ENCODE measurements around the gene PARD6G. TPM values are rescaled to one million over a fixed set of nuclear protein-coding genes. Genes with fewer than 3 reads are reported as not detected.

Gene PARD6G
- total and polyA plus RNA-seq, 2 of the 13 experiments (the other 11 are each of a cell fraction or from before 2014, with no cell fraction given): 3.6 to 7.4 TPM

- TF ChIP-seq ARNT2 (CRISPR knock-in tag; IDR thresholded peaks at IDR 0.05; ENCODE audit: low read depth) (no peak), MTA1 (CRISPR knock-in tag; IDR thresholded peaks at IDR 0.05; ENCODE audit: borderline replicate concordance) (no peak), GLI4 (CRISPR knock-in tag; IDR thresholded peaks at IDR 0.05; ENCODE audit: borderline replicate concordance) (no peak), JARID2 (CRISPR knock-in tag; IDR thresholded peaks at IDR 0.05; ENCODE audit: insufficient replicate concordance) (no peak), BORCS8-MEF2B (CRISPR knock-in tag; IDR thresholded peaks at IDR 0.05) (no peak), GMEB2 (CRISPR knock-in tag; IDR thresholded peaks at IDR 0.05; ENCODE audit: low read depth) (no peak)
- TF ChIP-seq, protein P1, sequence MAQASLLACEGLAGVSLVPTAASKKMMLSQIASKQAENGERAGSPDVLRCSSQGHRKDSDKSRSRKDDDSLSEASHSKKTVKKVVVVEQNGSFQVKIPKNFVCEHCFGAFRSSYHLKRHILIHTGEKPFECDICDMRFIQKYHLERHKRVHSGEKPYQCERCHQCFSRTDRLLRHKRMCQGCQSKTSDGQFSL (CRISPR knock-in tag; IDR thresholded peaks at IDR 0.05): 0 out of 2 replicates have a peak, but pooled peaks have one; percentile 20
Observed at GRCh38 chr18:80246445-80247392, 595 bp downstream of the PARD6G start (continued).

DNA sequence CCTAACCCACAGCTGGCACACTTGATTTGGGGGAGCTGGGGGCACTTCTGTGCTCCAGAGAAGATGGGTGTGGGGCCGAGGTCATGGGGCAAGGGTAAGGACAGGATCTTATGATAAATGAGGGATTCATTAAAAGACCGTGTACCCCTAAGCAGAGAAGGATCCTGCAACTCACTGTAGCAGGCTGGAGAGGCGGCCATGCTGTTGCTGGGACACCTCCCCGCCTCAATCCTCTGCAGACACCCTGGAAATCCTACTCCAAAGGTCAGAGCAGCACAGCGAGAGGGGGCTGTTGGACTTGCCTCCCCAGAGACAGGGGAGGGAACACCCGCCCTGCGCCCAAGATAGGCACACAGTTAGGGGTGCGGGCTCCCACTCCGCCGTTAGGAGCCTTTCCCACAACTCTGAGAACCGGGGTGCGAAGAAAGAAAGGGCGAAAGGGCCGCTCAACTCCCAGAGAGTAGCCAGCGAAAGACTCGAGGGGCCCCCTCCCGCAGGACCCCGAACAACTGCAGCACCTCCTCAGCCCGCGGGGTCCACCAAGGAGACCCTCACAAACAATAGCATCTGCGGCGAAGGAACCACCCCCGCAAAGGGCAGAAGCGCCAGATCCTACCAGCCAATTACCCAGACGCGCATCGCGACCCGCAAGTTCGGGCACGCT lies 1.4 kb downstream of the PARD6G start:
- H3K4me1 ChIP-seq (ENCODE audit: insufficient read depth, low read length): peaks cover 24% of the 10 kb centered on the region
- H2AFZ ChIP-seq (ENCODE audit: low read length): no peak overlapping the region
- TF ChIP-seq HNF4A (CRISPR knock-in tag; IDR thresholded peaks at IDR 0.05): peak; percentile 17; the same call in 1 of the 2 replicates
- TF ChIP-seq, protein P2, sequence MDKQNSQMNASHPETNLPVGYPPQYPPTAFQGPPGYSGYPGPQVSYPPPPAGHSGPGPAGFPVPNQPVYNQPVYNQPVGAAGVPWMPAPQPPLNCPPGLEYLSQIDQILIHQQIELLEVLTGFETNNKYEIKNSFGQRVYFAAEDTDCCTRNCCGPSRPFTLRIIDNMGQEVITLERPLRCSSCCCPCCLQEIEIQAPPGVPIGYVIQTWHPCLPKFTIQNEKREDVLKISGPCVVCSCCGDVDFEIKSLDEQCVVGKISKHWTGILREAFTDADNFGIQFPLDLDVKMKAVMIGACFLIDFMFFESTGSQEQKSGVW (CRISPR knock-in tag; IDR thresholded peaks at IDR 0.05; ENCODE audit: borderline replicate concordance): no peak
- TF ChIP-seq SRSF1 (optimal IDR thresholded peaks at IDR 0.05; ENCODE audit: low read depth, low read length): peak; percentile 18
- TF ChIP-seq, protein P3, sequence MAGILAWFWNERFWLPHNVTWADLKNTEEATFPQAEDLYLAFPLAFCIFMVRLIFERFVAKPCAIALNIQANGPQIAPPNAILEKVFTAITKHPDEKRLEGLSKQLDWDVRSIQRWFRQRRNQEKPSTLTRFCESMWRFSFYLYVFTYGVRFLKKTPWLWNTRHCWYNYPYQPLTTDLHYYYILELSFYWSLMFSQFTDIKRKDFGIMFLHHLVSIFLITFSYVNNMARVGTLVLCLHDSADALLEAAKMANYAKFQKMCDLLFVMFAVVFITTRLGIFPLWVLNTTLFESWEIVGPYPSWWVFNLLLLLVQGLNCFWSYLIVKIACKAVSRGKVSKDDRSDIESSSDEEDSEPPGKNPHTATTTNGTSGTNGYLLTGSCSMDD (CRISPR knock-in tag; IDR thresholded peaks at IDR 0.05): no peak
- peak; percentile 32; the same call in 1 of the 2 replicates for TF ChIP-seq HOXA3 (CRISPR knock-in tag; IDR thresholded peaks at IDR 0.05)
- TF ChIP-seq, protein P4, sequence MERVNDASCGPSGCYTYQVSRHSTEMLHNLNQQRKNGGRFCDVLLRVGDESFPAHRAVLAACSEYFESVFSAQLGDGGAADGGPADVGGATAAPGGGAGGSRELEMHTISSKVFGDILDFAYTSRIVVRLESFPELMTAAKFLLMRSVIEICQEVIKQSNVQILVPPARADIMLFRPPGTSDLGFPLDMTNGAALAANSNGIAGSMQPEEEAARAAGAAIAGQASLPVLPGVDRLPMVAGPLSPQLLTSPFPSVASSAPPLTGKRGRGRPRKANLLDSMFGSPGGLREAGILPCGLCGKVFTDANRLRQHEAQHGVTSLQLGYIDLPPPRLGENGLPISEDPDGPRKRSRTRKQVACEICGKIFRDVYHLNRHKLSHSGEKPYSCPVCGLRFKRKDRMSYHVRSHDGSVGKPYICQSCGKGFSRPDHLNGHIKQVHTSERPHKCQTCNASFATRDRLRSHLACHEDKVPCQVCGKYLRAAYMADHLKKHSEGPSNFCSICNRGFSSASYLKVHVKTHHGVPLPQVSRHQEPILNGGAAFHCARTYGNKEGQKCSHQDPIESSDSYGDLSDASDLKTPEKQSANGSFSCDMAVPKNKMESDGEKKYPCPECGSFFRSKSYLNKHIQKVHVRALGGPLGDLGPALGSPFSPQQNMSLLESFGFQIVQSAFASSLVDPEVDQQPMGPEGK (CRISPR knock-in tag; IDR thresholded peaks at IDR 0.05): peak; percentile 56; the same call in 1 of the 2 replicates
- TF ChIP-seq YY1 (IDR thresholded peaks at IDR 0.05; ENCODE audit: insufficient read depth, insufficient replicate concordance, low read depth, low read length): peak; percentile 22
- H3K4me3 ChIP-seq (replicated peaks in 1 of 3; ENCODE audit: insufficient read depth in 1 of 3, low read depth in 2 of 3, low read length in 3 of 3): peak overlapping the region; percentile 26 to 87 (median 67); a peak in 5 of 6 replicates
- no peak overlapping the region for H3K9ac ChIP-seq (ENCODE audit: insufficient read depth, low read depth, low read length)
- H3K79me2 ChIP-seq (ENCODE audit: insufficient read depth, low read length): peaks cover 2% of the 10 kb centered on the region
- 69% methylated on average over 21 of the region's 31 CpGs for WGBS (ENCODE audit: low lambda C conversion rate)
- H3K27me3 ChIP-seq (ENCODE audit: control insufficient read depth in 1 of 2, insufficient read depth in 2 of 2, low read length in 2 of 2): peaks cover 2 to 6% of the 10 kb centered on the region in 2 experiments; a peak in 1 of 5 replicates
- FAIRE-seq (no peak), DNase-seq (ENCODE audit: low spot score) (no peak), ATAC-seq (peak; percentile 47)
- no peak overlapping the region for H3K27ac ChIP-seq (ENCODE audit: extremely low read length, insufficient read depth, low read length)
- H3K4me2 ChIP-seq (ENCODE audit: low read depth, low read length): peak overlapping the region; percentile 64
- H3K36me3 ChIP-seq (replicated peaks in 1 of 2; ENCODE audit: control insufficient read depth in 1 of 2, insufficient read depth in 2 of 2, low read length in 2 of 2): no peaks in the 10 kb centered on the region
- POLR2A ChIA-PET: no interaction called here
- BruUV-seq (replicated peaks): TSS peak; percentile 21
- H3K9me3 ChIP-seq (ENCODE audit: low read length): no peaks in the 10 kb centered on the region
- CTCF ChIA-PET (ENCODE audit: low intra/inter-chr PET ratio, low total read pairs): no interaction called here
- in situ Hi-C loops (cut with HindIII; ENCODE audit: extremely low pct_ligation_motif_present, low pct_unique_long_range_greater_than_20kb) (no loop called here), intact Hi-C loops (cut with micrococcal nuclease; ENCODE audit: unreplicated experiment) (no loop called here)
- no peaks in the 10 kb centered on the region for H4K20me1 ChIP-seq (ENCODE audit: insufficient read depth, low read length)

All from HepG2 (cell line).